ENCODE results near the gene STRADA. TPM values are rescaled to one million over a fixed set of nuclear protein-coding genes. Genes with fewer than 3 reads are reported as not detected.

STRADA gene
- total and polyA plus RNA-seq, 2 of the 8 experiments (the other 6 are each of a cell fraction or from before 2014, with no cell fraction given), result 35.6 to 43.3 TPM

GRCh38 chr17:63676584-63676983 is 65.0 kb downstream of the STRADA start:
- no peak overlapping the region for H4K8ac ChIP-seq (ENCODE audit: extremely low read depth, insufficient read depth, low read length)
- H2BK15ac ChIP-seq (ENCODE audit: low read length), result no peak overlapping the region
- no peak overlapping the region for H3K23ac ChIP-seq (ENCODE audit: insufficient read length)
- no peak overlapping the region for H2BK5ac ChIP-seq (ENCODE audit: low read depth, low read length)
- no peaks in the 10 kb centered on the region for H3K36me3 ChIP-seq (ENCODE audit: control insufficient read depth in 2 of 4, insufficient read depth in 4 of 4, low read length in 3 of 4)
- no peak overlapping the region for H3K56ac ChIP-seq (replicated peaks; ENCODE audit: insufficient read length, low read depth, low read length)
- no peak overlapping the region for H3K4me2 ChIP-seq (ENCODE audit: insufficient read depth in 1 of 2, low read depth in 2 of 2, low read length in 2 of 2)
- no peak overlapping the region for H3K4ac ChIP-seq (replicated peaks; ENCODE audit: insufficient read length, low read depth, low read length)
- no peak overlapping the region for H3K27ac ChIP-seq (ENCODE audit: low read depth, low read length)
- H2AK5ac ChIP-seq (ENCODE audit: low read depth, low read length), result no peak overlapping the region
- H4K20me1 ChIP-seq (replicated peaks in 1 of 2; ENCODE audit: control insufficient read depth in 1 of 2, insufficient read depth in 2 of 2, low read length in 2 of 2), result no peaks in the 10 kb centered on the region
- CTCF ChIA-PET (ENCODE audit: partially characterized antibody), result interaction anchor here (0.7 to 3.7 kb wide), 18 partner anchors 10 to 983 kb away, joined by 3 to 26 read pairs (median 4); partner anchors contain the start of gene MAP3K3
- H3K9me3 ChIP-seq (ENCODE audit: insufficient read depth in 2 of 2, low read depth in 1 of 2, low read length in 1 of 2), result no peaks in the 10 kb centered on the region
- H3K14ac ChIP-seq (ENCODE audit: insufficient read length), result no peak overlapping the region
- no peaks in the 10 kb centered on the region for H3K27me3 ChIP-seq (replicated peaks in 1 of 4; ENCODE audit: control insufficient read depth in 3 of 4, extremely low read depth in 1 of 4, insufficient read depth in 3 of 4, low read length in 3 of 4)
- no peak for FAIRE-seq
- WGBS, 2 experiments (ENCODE audit: extremely low coverage in 1 of 2, insufficient coverage in 1 of 2, insufficient read length in 1 of 2, insufficient replicate concordance in 2 of 2, low coverage in 1 of 2, low lambda C conversion rate in 2 of 2, missing lambda C conversion rate in 1 of 2), result 100% methylated on average over 3 of the region's 3 CpGs; no CpG with 5 or more reads in 1 of the 2 experiments
- POLR2A ChIA-PET (ENCODE audit: partially characterized antibody), result interaction anchor here (1.5 to 2.0 kb wide), 3 partner anchors 20 to 55 kb away, joined by 3 to 8 read pairs (median 5); partner anchors contain the start of gene MAP3K3
- DNase-seq (ENCODE audit: low read depth in 1 of 2, low spot score in 2 of 2), result no peak
- H2BK20ac ChIP-seq (ENCODE audit: low read length), result no peak overlapping the region
- H2AFZ ChIP-seq (ENCODE audit: low read length), result no peak overlapping the region
- no peak overlapping the region for H3K18ac ChIP-seq (ENCODE audit: extremely low read depth, low read length)
- H3K23me2 ChIP-seq (ENCODE audit: low read depth, low read length), result no peaks in the 10 kb centered on the region
- no peak overlapping the region for H4K91ac ChIP-seq (replicated peaks; ENCODE audit: insufficient read length, low read length)
- H2BK120ac ChIP-seq (replicated peaks; ENCODE audit: low read depth, low read length), result no peak overlapping the region
- no peak overlapping the region for H3K9ac ChIP-seq (replicated peaks in 1 of 4; ENCODE audit: extremely low read depth in 1 of 4, low read depth in 3 of 4, low read length in 3 of 4)
- H3K4me3 ChIP-seq (ENCODE audit: extremely low read depth in 1 of 4, insufficient read depth in 2 of 4, low read depth in 3 of 4, low read length in 4 of 4), result no peak overlapping the region
- H3K79me1 ChIP-seq (ENCODE audit: low read depth, low read length), result no peaks in the 10 kb centered on the region
- H4K5ac ChIP-seq (ENCODE audit: insufficient read length, low read depth, low read length), result no peak overlapping the region
- peaks cover 3 to 13% (median 6%) of the 10 kb centered on the region in 4 experiments; a peak in 6 of 7 replicates for H3K4me1 ChIP-seq (replicated peaks in 1 of 4; ENCODE audit: control insufficient read depth in 3 of 4, insufficient read depth in 4 of 4, low read length in 3 of 4)
- no peak overlapping the region for H2BK12ac ChIP-seq (ENCODE audit: low read depth, low read length)
- H3K79me2 ChIP-seq (ENCODE audit: control insufficient read depth in 1 of 2, insufficient read depth in 2 of 2, low read length in 2 of 2), result no peaks in the 10 kb centered on the region
- TF ChIP-seq ASH2L (IDR thresholded peaks at IDR 0.05; ENCODE audit: low read length) (no peak), RAD21 (IDR thresholded peaks at IDR 0.05 in 1 of 2, conservative IDR thresholded peaks at IDR 0.05 in 1 of 2; ENCODE audit: low read depth in 2 of 2, low read length in 2 of 2) (no peak), SP4 (IDR thresholded peaks at IDR 0.05; ENCODE audit: low read length) (no peak), RNF2 (IDR thresholded peaks at IDR 0.05; ENCODE audit: borderline replicate concordance, low read depth, low read length, missing control alignments, poor library complexity, severe bottlenecking) (no peak), CREB1 (IDR thresholded peaks at IDR 0.05) (no peak)

All from H1 (cell line).